Suprapubic skin (tissue), 4 donors: Measurements from ENCODE around the gene ZNF577. TPM values are rescaled to one million over a fixed set of nuclear protein-coding genes. Genes with fewer than 3 reads are reported as not detected.

Experiments used
- DNase-seq, 2 donors: peaks; one replicate each; pipeline ENCODE4 v3.0.0-alpha.2; 2019; ENCODE audit warnings: low spot score in 2 of 2
- H3K27ac ChIP-seq: fragments of 200-600 bp; sonication (generic); one replicate; pipeline ENCODE4 v1.5.1; 2019
- H3K27me3 ChIP-seq: fragments of 200-600 bp; sonication (generic); one replicate; pipeline ENCODE4 v1.5.1; 2019
- H3K36me3 ChIP-seq: fragments of 200-600 bp; sonication (generic); one replicate; pipeline ENCODE4 v1.5.1; 2019
- H3K4me1 ChIP-seq: fragments of 200-600 bp; sonication (generic); one replicate; pipeline ENCODE4 v1.5.1; 2019
- H3K4me3 ChIP-seq: fragments of 200-600 bp; sonication (generic); one replicate; pipeline ENCODE4 v1.5.1; 2019; ENCODE audit warnings: mild to moderate bottlenecking
- H3K9me3 ChIP-seq: fragments of 200-600 bp; sonication (generic); one replicate; pipeline ENCODE4 v1.5.1; 2019
- CTCF ChIP-seq, 2 donors: fragments of 200-600 bp in 1 of 2; fragments of 450-650 bp in 1 of 2; sonication (generic) in 1 of 2; IDR thresholded peaks; one replicate each; pipeline ENCODE4 v1.5.1; 2016 to 2019; ENCODE audit warnings: antibody characterized with exemption in 2 of 2, mild to moderate bottlenecking in 1 of 2, moderate library complexity in 1 of 2
- EP300 ChIP-seq: sonication (generic); formaldehyde crosslinking; IDR thresholded peaks from one replicate; pipeline ENCODE4 v1.6.1; 2017; ENCODE audit warnings: antibody characterized with exemption
- POLR2A ChIP-seq, 2 donors: fragments of 450-650 bp; IDR thresholded peaks; one replicate each; pipeline ENCODE4 v1.6.1; 2017; ENCODE audit warnings: antibody characterized with exemption in 2 of 2, mild to moderate bottlenecking in 2 of 2, moderate library complexity in 2 of 2
- POLR2AphosphoS5 ChIP-seq, 3 donors: sonication (generic); formaldehyde crosslinking; IDR thresholded peaks; one replicate each; pipeline ENCODE4 v1.6.1; 2017; ENCODE audit warnings: antibody characterized with exemption in 3 of 3
- WGBS: methylation state at CpG from one replicate; pipeline ENCODE4 v1.1.5; 2018; 5-methylcytosine and 5-hydroxymethylcytosine counted together
- total RNA-seq, 4 donors: library from RNA; depleted of rRNA; stranded (reverse); fragments of >200 nt; gene quantifications; one replicate each; pipeline ENCODE4 v1.1.0, GENCODE V29; 2016

ZNF577 gene
- total RNA-seq, 4 donors from 2014 or later, result 8.5 to 47.5 (median 17.9) TPM

GRCh38 chr19:51905206-51905605 lies 17.5 kb upstream of the ZNF577 start:
- H3K27ac ChIP-seq, result no peak overlapping the region
- H3K27me3 ChIP-seq, result peaks cover 23% of the 10 kb centered on the region
- 44% methylated on average over 3 of the region's 3 CpGs for WGBS
- H3K36me3 ChIP-seq, result peaks cover 5% of the 10 kb centered on the region
- H3K9me3 ChIP-seq, result no peaks in the 10 kb centered on the region
- TF ChIP-seq CTCF (IDR thresholded peaks at IDR 0.05) (no peak), EP300 (no peak), POLR2AphosphoS5 (IDR thresholded peaks at IDR 0.05) (no peak), POLR2A (IDR thresholded peaks at IDR 0.05) (no peak)
- peak overlapping the region; percentile 60 for H3K4me3 ChIP-seq
- no peak for DNase-seq
- H3K4me1 ChIP-seq, result peaks cover 11% of the 10 kb centered on the region

GRCh38 chr19:51904331-51905165 lies 16.8 kb upstream of the ZNF577 start, which contains the start of gene ZNF649:
TSS of gene ZNF649 (minus strand) at chr19:51905017. CDS start at chr19:51900107, 4,910 bp downstream.
- Histone ChIP-seq H3K27ac (peak within 1 kb of the TSS; percentile 84), H3K36me3 (peaks cover 12% of the 10 kb centered on the region), H3K9me3 (no peaks in the 10 kb centered on the region), H3K4me3 (peak within 1 kb of the TSS; percentile 60), H3K4me1 (peaks cover 11% of the 10 kb centered on the region), H3K27me3 (peaks cover 17% of the 10 kb centered on the region)
- WGBS, result under 1% methylated on average over 43 of the region's 43 CpGs
- peak; percentile 80 to 87 for DNase-seq
- peak in 1 of 3 donors; percentile 27 for TF ChIP-seq POLR2AphosphoS5 (IDR thresholded peaks at IDR 0.05)
- no peak for TF ChIP-seq POLR2A (IDR thresholded peaks at IDR 0.05)

- Histone ChIP-seq H3K4me1 (peaks cover 11% of the 10 kb centered on the region), H3K4me3 (peak overlapping the region; percentile 60), H3K27me3 (peaks cover 11% of the 10 kb centered on the region), H3K9me3 (no peaks in the 10 kb centered on the region), H3K36me3 (peaks cover 26% of the 10 kb centered on the region), H3K27ac (no peak overlapping the region)
- TF ChIP-seq POLR2AphosphoS5 (IDR thresholded peaks at IDR 0.05) (no peak), EP300 (no peak), CTCF (IDR thresholded peaks at IDR 0.05) (no peak), POLR2A (IDR thresholded peaks at IDR 0.05) (no peak)
- WGBS, result 73% methylated on average over 8 of the region's 8 CpGs
- DNase-seq, result no peak
Observed at GRCh38 chr19:51903192-51903591, 15.4 kb upstream of the ZNF577 start.

DNA sequence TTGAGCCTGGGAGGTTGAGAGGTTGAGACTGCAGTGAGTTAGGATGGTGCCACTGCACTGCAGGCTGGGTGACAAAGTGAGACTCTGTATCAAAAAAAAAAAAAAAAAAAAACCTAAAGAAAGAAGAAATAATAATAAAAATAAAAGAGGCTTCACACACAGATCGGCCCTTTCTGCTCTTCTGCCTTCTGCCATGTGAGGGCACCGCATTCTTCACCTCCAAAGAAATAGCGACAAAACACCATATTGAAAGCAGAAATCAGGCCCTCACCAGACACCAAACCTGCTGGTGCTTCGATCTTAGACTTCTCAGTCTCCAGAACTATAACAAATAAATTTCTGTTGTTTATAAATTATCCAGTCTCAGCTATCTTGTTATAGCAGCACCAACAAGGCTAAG lies 14.1 kb upstream of the ZNF577 start:
- no peaks in the 10 kb centered on the region for H3K27me3 ChIP-seq
- H3K36me3 ChIP-seq, result peaks cover 39% of the 10 kb centered on the region
- WGBS, result 99% methylated on average over 4 of the region's 4 CpGs
- no peaks in the 10 kb centered on the region for H3K9me3 ChIP-seq
- H3K4me1 ChIP-seq, result peaks cover 11% of the 10 kb centered on the region
- no peak overlapping the region for H3K27ac ChIP-seq
- no peak for TF ChIP-seq CTCF (IDR thresholded peaks at IDR 0.05)
- DNase-seq, result no peak
- no peak overlapping the region for H3K4me3 ChIP-seq

GRCh38 chr19:51891193-51891747 lies 3.5 kb upstream of the ZNF577 start:
- peaks cover 70% of the 10 kb centered on the region for H3K36me3 ChIP-seq
- H3K4me3 ChIP-seq, result no peak overlapping the region

More at GRCh38 chr19:51891193-51891747, 3.5 kb upstream of the ZNF577 start:
- 98% methylated on average over 10 of the region's 10 CpGs for WGBS
- Histone ChIP-seq H3K27ac (no peak overlapping the region), H3K27me3 (no peaks in the 10 kb centered on the region), H3K9me3 (peaks cover 44% of the 10 kb centered on the region), H3K4me1 (peaks cover 15% of the 10 kb centered on the region)
- DNase-seq, result no peak
- TF ChIP-seq EP300 (no peak), POLR2AphosphoS5 (IDR thresholded peaks at IDR 0.05) (no peak), CTCF (IDR thresholded peaks at IDR 0.05) (no peak), POLR2A (IDR thresholded peaks at IDR 0.05) (no peak)
